HG03378 (cell line): ENCODE data around the gene ANKRD29.

Experiments
- ATAC-seq: cut with Tn5 transposase; IDR thresholded peaks from one replicate; pipeline ENCODE4 v1.9.1; 2021; ENCODE audit warnings: mild to moderate bottlenecking, moderate library complexity; ENCODE audit not compliant: unreplicated experiment

The ANKRD29 gene

GRCh38 chr18:23662309-23663263 lies at the start of gene ANKRD29:
Gene ANKRD29 (minus strand): TSS chr18:23662911. CDS start chr18:23662730, 181 bp downstream.
- no peak for ATAC-seq

- no peak for ATAC-seq
Observed at GRCh38 chr18:23712445-23712844, 49.7 kb upstream of the ANKRD29 start.

GRCh38 chr18:23711426-23711825 lies 48.7 kb upstream of the ANKRD29 start:
- no peak for ATAC-seq

- ATAC-seq = no peak
Observed at GRCh38 chr18:23710946-23711345, 48.2 kb upstream of the ANKRD29 start.

- no peak for ATAC-seq
Observed at GRCh38 chr18:23710068-23710527, 47.4 kb upstream of the ANKRD29 start.

GRCh38 chr18:23706971-23707640 lies 44.4 kb upstream of the ANKRD29 start:
- ATAC-seq = no peak

- ATAC-seq = no peak
Observed at GRCh38 chr18:23704806-23705205, 42.1 kb upstream of the ANKRD29 start.

GRCh38 chr18:23703987-23704384 lies 41.3 kb upstream of the ANKRD29 start:
- ATAC-seq = no peak

- no peak for ATAC-seq
Observed at GRCh38 chr18:23703057-23703986, 40.6 kb upstream of the ANKRD29 start.

GRCh38 chr18:23702606-23703005 lies 39.9 kb upstream of the ANKRD29 start:
- no peak for ATAC-seq

GRCh38 chr18:23701544-23702064 lies 38.9 kb upstream of the ANKRD29 start:
- no peak for ATAC-seq

- no peak for ATAC-seq
Observed at GRCh38 chr18:23701017-23701416, 38.3 kb upstream of the ANKRD29 start.

GRCh38 chr18:23694637-23695430 lies 32.1 kb upstream of the ANKRD29 start:
- ATAC-seq = no peak

- ATAC-seq = no peak
Observed at GRCh38 chr18:23693846-23694245, 31.1 kb upstream of the ANKRD29 start.

- ATAC-seq = no peak
Observed at GRCh38 chr18:23690505-23691068, 27.9 kb upstream of the ANKRD29 start.

GRCh38 chr18:23689616-23690504 lies 27.1 kb upstream of the ANKRD29 start:
- no peak for ATAC-seq

GRCh38 chr18:23689031-23689615 lies 26.4 kb upstream of the ANKRD29 start, which contains the start of gene LAMA3:
Gene LAMA3 (plus strand): TSS chr18:23689453. CDS start chr18:23689684, 231 bp downstream.
- ATAC-seq = no peak

- ATAC-seq = no peak
Observed at GRCh38 chr18:23688528-23688927, 25.8 kb upstream of the ANKRD29 start.
